GM12892 (cell line): ENCODE measurements around the gene PGAP2.

Experiments used
- POLR2A ChIP-seq: IDR thresholded peaks from 2 replicates; pipeline ENCODE4 v1.6.1; 2011; ENCODE audit warnings: low read depth, low read length, control low read depth
- POLR2AphosphoS5 ChIP-seq: IDR thresholded peaks from 2 replicates; pipeline ENCODE4 v1.6.1; 2011; ENCODE audit warnings: low read depth, low read length, control low read depth

DNA sequence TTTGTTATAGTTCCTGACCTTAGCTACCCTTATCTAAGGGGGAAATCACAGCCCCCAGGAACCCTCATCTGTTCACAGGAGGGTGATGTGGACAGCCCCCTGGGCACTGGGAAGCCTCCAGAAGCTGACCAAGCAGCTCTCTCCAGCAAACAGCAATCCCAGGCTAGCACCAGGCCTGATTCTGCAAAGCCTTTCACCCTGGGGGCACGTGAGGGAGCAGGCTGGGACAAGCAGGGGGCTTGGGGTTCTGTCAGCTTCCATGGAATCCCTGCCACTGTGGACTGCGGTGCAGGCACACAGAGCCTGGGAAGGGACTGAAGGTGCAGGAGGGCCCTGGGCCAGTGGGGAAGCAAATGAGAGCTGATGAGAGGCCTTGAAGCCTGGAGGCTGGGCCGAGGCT, 2.1 kb downstream of the PGAP2 start:
- TF ChIP-seq POLR2A: no peak
- TF ChIP-seq POLR2AphosphoS5: no peak
